OCI-LY7 (cell line): ENCODE measurements around the gene SEC24D.

ENCODE experiments used
- EZH2phosphoT487 ChIP-seq: fragments of 200-600 bp; sonication (generic); IDR thresholded peaks from 2 replicates; pipeline ENCODE4 v1.6.1; 2018; ENCODE audit warnings: low read depth, borderline replicate concordance, mild to moderate bottlenecking, mixed run types, antibody characterized with exemption, low read length, moderate library complexity, mixed read lengths
- TF ChIP-seq, protein P1 (sequence below): fragments of 200-600 bp; sonication (generic); conservative IDR thresholded peaks from 2 replicates; pipeline ENCODE4 v1.5.1; 2014; ENCODE audit warnings: mild to moderate bottlenecking, antibody characterized with exemption, low read length, moderate library complexity, mixed read lengths

DNA sequence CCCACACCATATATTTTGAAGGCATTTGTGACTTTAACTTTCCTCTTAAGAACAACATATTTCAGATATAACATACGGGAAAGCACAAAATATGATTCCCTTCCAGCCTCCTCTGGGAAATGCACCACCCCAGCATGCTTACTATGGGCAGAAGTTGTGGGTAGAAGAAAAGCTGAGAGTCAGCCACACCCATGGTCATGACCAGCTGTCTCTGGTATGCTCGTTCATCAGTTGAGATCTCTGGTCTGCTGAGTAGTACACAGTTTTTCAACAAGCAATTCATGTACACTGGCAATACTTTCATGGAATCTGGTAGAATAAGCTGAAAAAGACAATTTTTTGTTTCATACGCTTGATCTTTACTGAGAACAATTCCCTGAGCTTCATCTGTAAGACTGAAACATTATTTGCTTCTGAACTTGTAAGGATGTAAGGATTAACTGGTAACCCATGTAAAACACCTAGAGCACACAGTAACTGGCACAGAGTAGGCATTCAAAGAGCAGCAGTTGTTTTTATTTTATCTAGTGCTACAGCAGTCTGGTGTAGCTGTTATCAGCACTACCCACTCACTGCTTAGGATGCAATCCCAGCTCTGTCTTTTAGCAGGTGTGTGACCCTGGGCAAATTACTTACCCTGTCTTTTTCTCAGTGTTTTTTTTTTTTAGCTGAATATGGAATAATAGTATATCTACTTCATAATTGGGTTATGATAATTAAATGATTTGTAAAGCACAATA is 103.2 kb downstream of the SEC24D start:
- no peak for TF ChIP-seq EZH2phosphoT487
- TF ChIP-seq, protein P1, sequence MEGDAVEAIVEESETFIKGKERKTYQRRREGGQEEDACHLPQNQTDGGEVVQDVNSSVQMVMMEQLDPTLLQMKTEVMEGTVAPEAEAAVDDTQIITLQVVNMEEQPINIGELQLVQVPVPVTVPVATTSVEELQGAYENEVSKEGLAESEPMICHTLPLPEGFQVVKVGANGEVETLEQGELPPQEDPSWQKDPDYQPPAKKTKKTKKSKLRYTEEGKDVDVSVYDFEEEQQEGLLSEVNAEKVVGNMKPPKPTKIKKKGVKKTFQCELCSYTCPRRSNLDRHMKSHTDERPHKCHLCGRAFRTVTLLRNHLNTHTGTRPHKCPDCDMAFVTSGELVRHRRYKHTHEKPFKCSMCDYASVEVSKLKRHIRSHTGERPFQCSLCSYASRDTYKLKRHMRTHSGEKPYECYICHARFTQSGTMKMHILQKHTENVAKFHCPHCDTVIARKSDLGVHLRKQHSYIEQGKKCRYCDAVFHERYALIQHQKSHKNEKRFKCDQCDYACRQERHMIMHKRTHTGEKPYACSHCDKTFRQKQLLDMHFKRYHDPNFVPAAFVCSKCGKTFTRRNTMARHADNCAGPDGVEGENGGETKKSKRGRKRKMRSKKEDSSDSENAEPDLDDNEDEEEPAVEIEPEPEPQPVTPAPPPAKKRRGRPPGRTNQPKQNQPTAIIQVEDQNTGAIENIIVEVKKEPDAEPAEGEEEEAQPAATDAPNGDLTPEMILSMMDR, result no peak
